Measurements from ENCODE around the gene GPC3. TPM values are rescaled to one million over a fixed set of nuclear protein-coding genes. Genes with fewer than 3 reads are reported as not detected.
"Not testable (repeated sequence)": the region's sequence is repeated elsewhere in the genome, so short reads cannot be mapped to it uniquely, and the experiment has no call there.

The GPC3 gene
- total RNA-seq, 6 donors from 2014 or later: 9.4 to 111 (median 57.6) TPM

- no peaks in the 10 kb centered on the region for H3K36me3 ChIP-seq
- no peak overlapping the region for H3K4me3 ChIP-seq
- TF ChIP-seq CTCF (IDR thresholded peaks at IDR 0.05) (no peak), POLR2AphosphoS5 (IDR thresholded peaks at IDR 0.05) (no peak), POLR2A (IDR thresholded peaks at IDR 0.05) (no peak), EP300 (IDR thresholded peaks at IDR 0.05) (no peak)
- H3K27ac ChIP-seq: no peak overlapping the region
- 82 to 91% methylated on average over 3 to 4 of the region's 4 CpGs for WGBS, 2 donors
- H3K9me3 ChIP-seq: no peaks in the 10 kb centered on the region
- ATAC-seq (ENCODE audit: low FRiP score in 2 of 2) (no peak), DNase-seq (no peak)
- no peaks in the 10 kb centered on the region for H3K4me1 ChIP-seq
- no peaks in the 10 kb centered on the region for H3K27me3 ChIP-seq
Observed at GRCh38 chrX:133527825-133528224, 457.6 kb downstream of the GPC3 start.

GRCh38 chrX:133527415-133527814 is 458.0 kb downstream of the GPC3 start:
- no peaks in the 10 kb centered on the region for H3K9me3 ChIP-seq
- ATAC-seq (ENCODE audit: low FRiP score in 2 of 2) (no peak), DNase-seq (no peak)
- WGBS, 2 donors: 31 to 44% methylated on average over 3 of the region's 3 CpGs
- no peak overlapping the region for H3K27ac ChIP-seq
- no peak overlapping the region for H3K4me3 ChIP-seq
- no peak for TF ChIP-seq POLR2AphosphoS5 (IDR thresholded peaks at IDR 0.05)
- no peak for TF ChIP-seq POLR2A (IDR thresholded peaks at IDR 0.05)
- no peak for TF ChIP-seq EP300 (IDR thresholded peaks at IDR 0.05)
- TF ChIP-seq CTCF (IDR thresholded peaks at IDR 0.05): no peak
- no peaks in the 10 kb centered on the region for H3K36me3 ChIP-seq
- no peaks in the 10 kb centered on the region for H3K4me1 ChIP-seq
- H3K27me3 ChIP-seq: no peaks in the 10 kb centered on the region

- not testable (repeated sequence) for H3K27ac ChIP-seq; H3K27me3 ChIP-seq; H3K4me1 ChIP-seq; ATAC-seq (ENCODE audit: low FRiP score in 2 of 2); H3K9me3 ChIP-seq; H3K36me3 ChIP-seq; DNase-seq; H3K4me3 ChIP-seq
- 88 to 89% methylated on average over 3 of the region's 3 CpGs for WGBS, 2 donors
Observed at GRCh38 chrX:133526773-133527172, 458.6 kb downstream of the GPC3 start.

- no peak for TF ChIP-seq CTCF (IDR thresholded peaks at IDR 0.05)
- no peak for TF ChIP-seq POLR2A (IDR thresholded peaks at IDR 0.05)
- no peak for TF ChIP-seq EP300 (IDR thresholded peaks at IDR 0.05)
- TF ChIP-seq POLR2AphosphoS5 (IDR thresholded peaks at IDR 0.05): no peak
- 85 to 93% methylated on average over 3 to 7 of the region's 7 CpGs for WGBS, 2 donors
- H3K4me3 ChIP-seq: no peak overlapping the region
- no peaks in the 10 kb centered on the region for H3K9me3 ChIP-seq
- H3K27ac ChIP-seq: no peak overlapping the region
- no peaks in the 10 kb centered on the region for H3K36me3 ChIP-seq
- H3K27me3 ChIP-seq: no peaks in the 10 kb centered on the region
- no peak for DNase-seq
- no peaks in the 10 kb centered on the region for H3K4me1 ChIP-seq
- peak in 1 of 2 donors; percentile 41 for ATAC-seq (ENCODE audit: low FRiP score in 2 of 2)
Observed at GRCh38 chrX:133523526-133523925, 461.9 kb downstream of the GPC3 start.

GRCh38 chrX:133523081-133523487 is 462.3 kb downstream of the GPC3 start:
- H3K4me1 ChIP-seq: no peaks in the 10 kb centered on the region
- WGBS, 2 donors: 48 to 56% methylated on average over 3 to 5 of the region's 5 CpGs
- no peak overlapping the region for H3K4me3 ChIP-seq
- ATAC-seq (ENCODE audit: low FRiP score in 2 of 2): peak; percentile 43 to 54
- H3K27ac ChIP-seq: no peak overlapping the region
- no peaks in the 10 kb centered on the region for H3K36me3 ChIP-seq
- no peak for TF ChIP-seq POLR2AphosphoS5 (IDR thresholded peaks at IDR 0.05)
- no peak for TF ChIP-seq POLR2A (IDR thresholded peaks at IDR 0.05)
- TF ChIP-seq CTCF (IDR thresholded peaks at IDR 0.05): no peak
- no peak for TF ChIP-seq EP300 (IDR thresholded peaks at IDR 0.05)
- no peaks in the 10 kb centered on the region for H3K9me3 ChIP-seq
- peak in 1 of 2 donors; percentile 61 for DNase-seq
- H3K27me3 ChIP-seq: no peaks in the 10 kb centered on the region
